Activated CD8-positive, alpha-beta memory T cell treated with anti-CD3 and anti-CD28 coated beads for 48 hours (primary cell): ENCODE results near the gene MARVELD1.
"Not testable (repeated sequence)": the region's sequence is repeated elsewhere in the genome, so short reads cannot be mapped to it uniquely, and the experiment has no call there.

Experiments
- DNase-seq, 3 experiments: peaks; one replicate each; pipeline ENCODE4 v3.0.0-alpha.2; 2020; ENCODE audit warnings: low read depth in 2 of 3, low spot score in 2 of 3

Gene MARVELD1

DNA sequence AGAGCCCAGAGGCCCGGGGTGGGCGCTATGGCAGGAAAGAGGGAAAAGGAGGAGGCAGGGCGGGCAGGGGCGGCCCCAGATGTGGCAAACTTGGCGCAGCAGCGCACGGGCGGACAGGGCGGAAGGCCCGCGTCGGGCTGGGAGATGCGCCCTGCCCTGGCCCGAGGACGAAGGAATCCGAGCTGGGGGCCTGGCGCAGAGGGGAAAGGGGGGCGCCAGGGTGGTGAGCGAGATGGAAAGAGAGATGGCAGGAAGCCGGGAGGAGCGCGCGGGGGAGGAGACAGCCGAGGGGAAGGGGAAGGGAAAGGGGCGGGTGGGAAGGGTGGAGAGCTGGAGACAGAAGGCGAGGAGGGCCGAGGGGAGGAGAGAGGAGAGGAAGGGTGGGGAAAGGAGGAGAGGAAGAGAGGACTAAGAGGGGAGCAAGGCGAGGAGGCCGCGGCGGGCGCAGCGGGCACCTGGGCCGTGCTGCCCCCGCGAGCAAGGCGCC, at the start of gene MARVELD1:
TSS of gene MARVELD1 (plus strand) at position 392 of the 487 bp plus-strand sequence. CDS start 147 bp downstream, outside the sequence.
- DNase-seq, result no peak

DNA sequence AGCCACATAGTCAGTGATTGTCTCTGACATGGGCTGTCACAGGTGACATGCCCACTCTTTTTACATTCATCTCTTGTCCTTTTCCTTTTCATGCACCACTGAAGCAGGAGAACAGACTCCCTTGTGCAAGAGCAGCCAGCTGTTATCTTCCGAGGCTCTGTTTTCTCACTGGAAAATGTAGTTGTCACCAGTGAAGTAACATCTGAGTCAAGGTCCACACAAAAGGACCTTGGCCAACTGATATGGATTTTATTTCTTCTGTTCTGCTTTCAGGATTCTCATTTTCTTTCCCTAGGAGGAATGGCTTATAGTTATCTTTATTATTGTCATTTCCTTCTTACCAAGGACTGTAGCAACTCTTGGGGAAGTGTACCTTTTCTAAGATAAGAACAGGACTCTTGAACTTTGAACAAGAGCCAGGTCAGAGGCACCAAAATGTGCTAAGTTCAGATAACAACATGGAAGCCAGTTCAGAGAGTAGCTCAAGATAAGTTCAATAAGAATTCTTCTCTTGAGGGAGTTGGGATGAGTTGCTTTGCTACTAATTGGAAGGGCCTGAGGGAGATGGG, 49.2 kb upstream of the MARVELD1 start:
- no peak for DNase-seq

DNA sequence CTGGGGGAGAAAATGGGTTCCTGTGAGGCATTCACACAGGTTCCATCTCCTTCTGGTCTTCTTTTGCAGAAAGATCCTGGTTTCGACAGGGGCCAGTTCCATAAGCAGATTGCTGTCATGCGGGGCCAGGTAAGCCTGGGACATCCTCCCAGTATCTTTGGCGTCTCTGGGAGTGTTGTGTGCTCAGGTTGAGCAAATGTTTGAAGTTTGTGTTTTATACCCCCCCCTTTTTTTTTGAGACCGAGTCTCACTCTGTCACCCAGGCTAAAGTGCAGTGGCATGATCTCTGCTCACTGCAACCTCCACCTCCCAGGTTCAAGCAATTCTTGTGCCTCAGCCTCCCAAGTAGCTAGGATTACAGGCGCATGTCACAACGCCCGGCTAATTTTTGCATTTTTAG, 46.5 kb upstream of the MARVELD1 start:
- no peak for DNase-seq

DNA sequence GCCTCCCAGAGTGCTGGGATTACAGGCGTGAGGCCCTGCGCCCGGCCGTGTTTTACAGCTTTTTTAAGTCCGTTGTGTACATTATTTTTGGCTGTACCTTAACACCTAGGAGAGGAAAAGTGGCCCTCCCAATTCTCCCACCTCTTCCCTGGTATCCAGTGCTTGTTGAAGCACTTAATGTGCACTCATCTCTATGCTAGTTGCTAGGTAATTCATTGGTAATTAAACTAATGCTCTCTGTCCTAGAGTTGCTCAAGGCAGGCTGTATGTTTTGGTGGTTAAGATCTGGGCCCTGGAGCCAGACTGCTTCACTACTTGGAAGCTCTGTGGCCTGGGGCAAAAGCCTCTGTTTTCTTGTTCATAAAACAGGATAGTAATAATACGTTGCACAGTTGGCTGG, 46.1 kb upstream of the MARVELD1 start:
- DNase-seq, result no peak

DNA sequence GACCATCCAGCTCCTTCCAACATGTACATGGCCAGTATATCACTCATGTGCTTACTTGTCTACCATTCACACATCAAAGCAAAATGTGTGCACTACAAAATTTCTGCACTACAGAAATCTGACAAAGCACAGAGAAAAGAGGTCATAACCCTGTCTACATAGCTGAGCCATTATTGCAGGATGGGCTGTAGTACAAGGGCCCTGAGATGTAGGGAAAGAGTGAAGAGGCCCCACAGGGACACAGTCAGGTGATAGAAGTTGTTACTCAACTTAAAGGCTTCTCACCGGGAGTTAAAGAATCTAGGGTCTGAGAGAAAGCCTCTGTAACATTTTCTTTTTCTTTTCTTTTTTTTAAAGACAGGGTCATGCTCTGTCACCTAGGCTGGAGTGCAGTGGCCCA, 44.0 kb upstream of the MARVELD1 start:
- DNase-seq, result no peak

DNA sequence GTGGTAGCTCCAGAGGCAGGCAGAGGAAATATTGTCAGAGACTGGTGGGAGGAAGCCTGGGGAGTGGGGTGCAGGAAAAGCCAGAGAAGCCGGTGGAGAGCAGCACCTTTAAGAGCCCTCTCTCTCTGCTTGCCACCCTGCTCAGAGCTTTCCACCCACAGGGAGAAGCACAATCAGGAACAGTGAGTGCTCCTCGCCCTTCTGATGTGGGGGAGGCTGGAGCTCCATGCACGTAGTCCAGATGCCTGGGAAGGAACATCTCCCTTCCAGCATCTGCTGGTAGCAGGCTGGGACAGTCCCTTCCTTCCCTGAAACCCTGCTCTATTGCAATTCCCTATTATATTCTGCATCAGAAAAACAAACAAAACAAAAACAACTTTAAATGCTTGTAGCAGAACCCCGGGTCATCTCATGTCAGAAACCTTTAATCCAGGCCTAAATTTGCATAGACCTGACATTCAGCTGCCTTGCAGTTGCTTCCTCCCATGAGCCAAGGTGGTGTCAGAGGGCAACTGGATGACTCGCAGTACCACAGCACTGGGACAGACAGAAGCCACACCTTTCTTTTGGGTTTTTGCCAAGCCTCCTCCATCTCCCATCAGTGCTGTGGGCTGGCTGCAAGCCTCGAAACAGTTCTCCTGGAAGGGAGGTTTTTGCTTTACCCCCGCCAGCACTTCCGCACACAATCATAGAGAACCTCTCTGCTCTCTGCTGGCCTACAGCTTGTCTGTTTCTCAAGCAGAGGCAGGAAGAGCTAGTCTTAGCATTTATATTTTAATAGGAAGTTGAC, 39.6 kb upstream of the MARVELD1 start:
- DNase-seq, result no peak

DNA sequence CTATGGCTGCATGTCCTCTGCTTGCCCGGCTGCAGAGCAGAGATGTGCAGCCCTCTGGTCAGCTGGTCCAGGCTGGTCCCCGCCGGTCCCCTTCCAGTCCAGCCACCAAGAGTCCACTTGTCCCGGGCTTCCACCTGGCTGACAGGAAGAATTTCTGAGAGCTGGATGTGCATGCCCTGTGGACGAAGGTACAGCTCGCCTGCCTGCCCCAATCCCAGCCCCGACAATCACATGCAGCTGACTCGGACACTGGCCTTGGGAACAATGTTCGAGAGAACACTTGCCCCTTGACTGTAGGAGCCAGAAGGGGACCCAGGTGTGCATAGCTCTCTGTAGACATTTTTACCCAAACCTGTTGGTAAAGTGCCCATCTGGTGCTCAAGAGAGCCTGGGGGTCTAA, 38.3 kb upstream of the MARVELD1 start:
- DNase-seq, result no peak

DNA sequence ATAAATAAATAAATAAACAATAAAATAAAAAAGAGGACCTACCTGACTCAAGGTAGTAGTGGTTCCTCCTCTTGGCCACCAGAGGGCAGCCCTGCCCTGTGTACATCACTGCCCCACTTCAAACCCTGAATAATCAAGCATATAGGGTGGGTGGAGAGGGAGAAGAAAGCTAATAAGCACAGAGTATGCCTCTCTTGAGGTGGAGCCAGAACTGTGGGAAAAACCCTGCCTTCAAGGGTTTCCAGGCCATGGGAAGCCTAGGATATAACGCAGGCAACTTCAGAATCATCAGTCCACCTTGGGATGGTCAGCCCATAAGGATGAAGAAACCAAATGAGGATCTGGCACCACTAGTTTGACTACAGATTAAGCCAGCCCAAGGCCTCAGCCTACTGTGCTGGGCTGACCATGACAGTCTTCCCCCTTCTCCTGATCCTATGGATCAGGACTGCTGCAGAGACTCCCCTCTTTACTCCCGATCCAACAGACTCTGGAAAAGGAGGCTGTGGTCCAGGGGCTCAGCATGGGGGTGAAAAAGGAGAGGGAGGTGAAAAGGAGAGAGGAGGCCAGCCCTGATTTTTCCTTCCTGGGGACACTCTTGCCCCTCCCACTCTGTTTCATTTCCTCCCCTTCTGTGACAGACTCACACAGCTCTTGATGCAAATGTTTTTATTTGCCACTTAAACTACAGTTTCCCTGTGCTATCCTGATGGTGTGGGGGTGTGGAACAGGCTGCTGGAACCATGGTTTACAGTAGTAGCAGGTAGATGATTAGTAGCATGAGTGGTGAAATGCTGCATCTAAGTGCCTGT, 36.6 kb upstream of the MARVELD1 start:
- no peak for DNase-seq

DNA sequence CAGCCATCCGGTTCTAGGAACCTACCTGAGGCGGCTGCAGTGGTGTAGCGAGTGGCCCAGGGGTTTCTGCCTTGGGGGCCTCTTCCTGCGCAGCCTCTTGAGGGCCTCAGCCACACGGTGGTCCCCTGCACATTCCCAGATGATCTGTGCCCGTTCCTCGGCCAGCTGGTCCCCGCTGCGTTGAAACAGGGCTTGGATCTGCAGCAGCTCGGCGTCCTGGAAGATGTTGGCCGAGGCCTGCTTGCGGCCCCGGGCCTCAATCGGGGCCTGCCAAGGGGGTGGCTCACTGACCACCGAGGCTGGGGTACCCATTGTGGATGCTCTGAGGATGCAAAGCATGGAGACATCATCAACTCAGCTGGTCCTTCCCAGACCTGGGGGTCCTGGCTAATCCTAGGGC, 33.9 kb upstream of the MARVELD1 start:
- no peak for DNase-seq

DNA sequence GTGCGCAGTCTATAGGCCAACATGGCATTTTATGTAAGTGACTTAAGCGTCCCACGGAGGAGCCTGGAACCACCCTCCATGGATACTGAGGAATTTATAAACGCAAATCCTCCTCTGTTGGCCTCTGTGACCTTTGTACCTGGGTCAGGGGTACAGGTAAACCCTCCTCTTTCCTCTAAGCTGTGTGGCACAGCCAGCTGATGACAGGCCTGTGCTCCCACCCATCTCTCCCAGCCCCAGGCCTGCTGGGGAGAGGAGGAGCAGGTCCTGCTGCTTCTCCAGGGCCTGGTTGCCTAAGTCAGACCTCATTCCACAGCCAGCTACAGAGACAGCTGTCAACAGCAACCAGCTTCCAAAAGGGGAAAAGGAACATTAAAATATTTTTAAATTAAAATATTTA, 31.5 kb upstream of the MARVELD1 start:
- DNase-seq, result no peak

DNA sequence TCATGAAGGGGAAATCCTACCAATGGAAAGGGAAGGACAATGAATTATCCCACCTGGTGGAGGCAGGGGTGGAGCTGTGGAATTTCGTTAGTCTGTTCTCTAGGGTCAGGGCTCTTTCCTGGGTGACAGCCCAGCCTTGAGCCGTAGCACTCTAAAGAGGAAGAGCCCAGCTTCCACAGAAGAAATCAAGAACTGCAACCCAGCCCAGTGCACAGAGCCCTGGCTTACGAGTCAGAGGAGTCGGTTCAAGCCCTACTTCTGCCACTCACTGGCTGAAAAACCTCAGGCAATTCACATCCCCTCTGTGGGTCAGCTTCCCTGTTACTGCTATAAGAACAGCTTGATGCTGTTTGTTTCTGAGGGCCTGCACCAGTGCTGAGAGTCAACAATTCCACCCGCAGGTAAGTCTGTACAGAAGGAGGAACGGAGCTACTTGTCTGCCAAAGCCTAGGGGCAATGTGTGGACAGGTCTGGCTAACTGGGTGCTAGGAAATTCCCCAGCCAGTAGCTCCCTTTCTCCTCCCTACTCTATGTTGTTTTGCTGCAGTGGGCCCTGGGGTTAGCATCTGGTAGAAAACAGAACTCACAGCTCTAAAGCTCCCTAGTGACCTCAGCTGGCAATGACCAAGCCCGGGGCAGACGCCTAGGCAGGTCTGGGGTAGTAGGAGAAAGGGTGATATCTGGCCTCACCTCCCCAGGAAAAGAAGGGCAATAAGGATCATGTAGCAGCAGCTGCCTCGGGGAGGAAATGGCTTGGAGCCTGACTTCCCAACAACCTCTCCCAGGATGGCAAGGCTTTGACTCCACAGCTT, 29.8 kb upstream of the MARVELD1 start:
- DNase-seq, result no peak

DNA sequence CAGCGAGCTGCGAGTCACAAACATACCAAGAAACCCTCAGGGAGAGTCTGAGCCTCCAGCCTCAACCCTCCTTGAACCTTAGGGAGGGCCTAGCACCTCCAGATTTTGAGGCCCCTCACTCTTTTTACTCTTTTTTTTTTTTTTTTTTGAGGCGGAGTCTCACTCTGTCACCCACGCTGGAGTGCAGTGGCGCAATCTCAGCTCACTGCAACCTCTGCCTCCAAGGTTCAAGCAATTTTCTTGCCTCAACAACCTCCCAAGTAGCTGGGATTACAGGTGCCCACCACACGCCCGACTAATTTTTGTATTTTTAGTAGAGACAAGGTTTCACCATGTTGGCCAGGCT, 29.2 kb upstream of the MARVELD1 start:
- DNase-seq, result not testable (repeated sequence)

DNA sequence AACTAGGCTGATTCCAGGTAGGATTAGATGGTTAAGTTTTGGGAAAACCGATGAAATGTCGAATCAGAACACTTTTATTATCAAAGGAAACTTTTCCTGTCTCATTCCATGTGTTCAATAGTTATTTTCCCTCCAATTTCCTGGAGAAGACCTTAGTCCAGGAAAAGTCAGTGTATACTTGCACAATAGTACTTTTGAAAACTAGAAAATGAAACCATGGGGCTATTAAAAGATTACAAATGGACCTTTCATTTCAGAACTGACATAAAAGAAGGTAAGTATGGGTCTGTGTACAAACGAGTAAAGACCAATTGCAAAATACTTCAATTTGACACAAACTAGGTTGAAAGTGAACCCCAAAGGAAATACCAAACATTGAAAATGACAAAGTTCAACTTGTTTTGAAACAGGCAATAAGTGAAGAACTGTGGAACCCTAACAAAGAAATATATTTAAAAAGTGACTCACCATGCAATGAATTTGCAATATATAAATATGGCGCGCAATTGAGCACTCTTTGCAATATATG, 28.6 kb upstream of the MARVELD1 start:
- DNase-seq, result no peak

DNA sequence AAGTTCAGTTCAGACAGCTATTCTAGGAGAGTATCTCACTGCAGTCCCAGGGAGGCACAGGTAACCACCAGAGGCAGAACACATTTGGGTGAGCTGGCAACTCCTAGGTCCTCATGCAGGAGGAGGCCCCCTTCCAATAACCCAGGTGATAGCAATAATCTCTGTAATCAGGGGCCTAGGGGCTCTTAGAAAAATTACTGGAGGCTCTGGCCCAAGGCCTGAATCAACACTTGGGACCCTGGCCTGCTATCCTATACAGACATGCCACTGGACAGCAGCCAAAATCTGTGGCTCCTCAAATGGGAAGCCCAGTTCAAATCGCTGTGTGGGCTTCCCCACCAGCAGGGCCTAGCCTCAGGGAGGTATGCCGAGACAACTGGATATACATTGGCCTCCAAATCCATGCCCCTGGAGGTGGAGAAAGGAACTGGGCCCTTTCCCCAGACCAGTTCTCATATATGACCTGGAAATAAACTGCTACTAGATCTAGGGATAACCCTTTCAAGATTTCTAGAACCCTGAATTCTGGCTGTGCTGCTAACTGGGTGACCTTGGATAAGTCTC, 28.1 kb upstream of the MARVELD1 start:
- DNase-seq, result no peak

DNA sequence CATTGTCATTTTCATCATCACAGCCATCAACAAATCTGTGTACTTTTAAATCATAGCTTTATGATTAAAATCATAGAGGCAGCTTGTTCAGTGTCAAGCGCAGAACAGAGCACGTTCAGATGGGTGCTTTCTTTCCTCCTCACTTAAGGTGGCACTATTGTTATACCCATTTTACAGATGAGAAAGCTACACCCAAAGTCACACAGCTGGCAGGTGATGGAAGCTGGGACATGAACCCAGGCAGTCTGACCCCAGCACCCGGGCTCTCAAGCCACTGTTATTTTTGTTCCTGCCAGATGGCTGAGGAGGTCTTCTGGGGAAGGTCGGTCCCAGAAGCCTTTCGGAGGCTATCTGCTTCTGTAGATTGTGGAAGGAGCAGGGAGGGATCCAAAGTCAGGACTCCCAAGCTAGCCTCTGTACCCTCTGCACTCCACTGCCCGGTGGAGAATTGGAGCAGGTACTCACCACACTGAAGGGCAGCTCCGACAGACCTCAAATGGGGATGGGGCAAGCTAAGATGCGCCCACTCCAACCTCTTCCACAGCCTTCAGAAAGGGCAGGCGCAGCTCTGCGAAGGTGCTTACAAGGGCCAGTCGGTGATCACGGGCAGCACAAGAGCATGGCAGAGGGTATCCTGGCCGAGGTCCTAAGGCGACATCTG, 27.1 kb upstream of the MARVELD1 start:
- no peak for DNase-seq

DNA sequence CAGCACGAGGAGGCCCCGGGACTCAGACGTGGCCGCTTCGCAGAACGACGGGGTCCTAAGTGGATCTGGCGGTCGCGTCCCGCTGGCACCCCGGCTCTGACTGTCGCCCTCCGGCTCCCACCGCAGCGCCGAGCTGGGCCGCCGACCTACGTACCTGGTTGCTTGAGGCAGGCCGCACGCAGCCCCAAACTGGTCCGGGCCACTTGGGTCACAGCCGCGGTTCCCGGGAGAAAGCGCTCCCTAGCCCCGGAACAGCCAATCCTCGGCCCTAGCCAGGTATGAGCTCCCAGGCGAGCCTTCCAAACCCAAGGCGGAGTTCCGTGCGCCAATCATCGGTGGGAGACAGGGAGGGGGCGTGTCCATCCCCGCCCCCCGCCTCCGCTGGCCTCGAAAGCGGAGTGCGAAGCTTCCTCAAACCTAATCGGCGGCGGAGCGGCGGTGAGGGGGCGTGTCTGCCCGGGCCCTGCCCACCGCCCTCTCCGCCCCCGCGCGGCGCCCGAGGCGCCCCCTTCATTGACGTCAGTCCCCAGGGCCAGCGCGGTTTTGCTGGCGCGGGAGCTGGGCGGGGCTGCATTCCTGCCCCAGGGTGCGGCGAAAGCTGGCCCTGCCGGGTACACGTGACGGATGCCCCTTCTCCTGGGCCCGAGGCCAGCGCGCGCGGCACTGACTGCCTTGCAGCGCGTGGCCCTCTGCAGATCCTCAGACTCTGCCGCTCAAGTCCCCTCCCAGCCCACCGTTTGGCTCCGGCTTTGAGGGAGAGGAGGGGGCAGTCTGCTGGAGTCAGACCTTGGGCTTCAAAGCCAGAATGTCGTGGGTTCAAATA, 26.4 kb upstream of the MARVELD1 start, which contains the start of gene AVPI1:
TSS of gene AVPI1 (minus strand) at position 280 of the 823 bp plus-strand sequence. CDS start 7,336 bp downstream, outside the sequence.
- peak; percentile 83 to 91 (median 85) for DNase-seq

DNA sequence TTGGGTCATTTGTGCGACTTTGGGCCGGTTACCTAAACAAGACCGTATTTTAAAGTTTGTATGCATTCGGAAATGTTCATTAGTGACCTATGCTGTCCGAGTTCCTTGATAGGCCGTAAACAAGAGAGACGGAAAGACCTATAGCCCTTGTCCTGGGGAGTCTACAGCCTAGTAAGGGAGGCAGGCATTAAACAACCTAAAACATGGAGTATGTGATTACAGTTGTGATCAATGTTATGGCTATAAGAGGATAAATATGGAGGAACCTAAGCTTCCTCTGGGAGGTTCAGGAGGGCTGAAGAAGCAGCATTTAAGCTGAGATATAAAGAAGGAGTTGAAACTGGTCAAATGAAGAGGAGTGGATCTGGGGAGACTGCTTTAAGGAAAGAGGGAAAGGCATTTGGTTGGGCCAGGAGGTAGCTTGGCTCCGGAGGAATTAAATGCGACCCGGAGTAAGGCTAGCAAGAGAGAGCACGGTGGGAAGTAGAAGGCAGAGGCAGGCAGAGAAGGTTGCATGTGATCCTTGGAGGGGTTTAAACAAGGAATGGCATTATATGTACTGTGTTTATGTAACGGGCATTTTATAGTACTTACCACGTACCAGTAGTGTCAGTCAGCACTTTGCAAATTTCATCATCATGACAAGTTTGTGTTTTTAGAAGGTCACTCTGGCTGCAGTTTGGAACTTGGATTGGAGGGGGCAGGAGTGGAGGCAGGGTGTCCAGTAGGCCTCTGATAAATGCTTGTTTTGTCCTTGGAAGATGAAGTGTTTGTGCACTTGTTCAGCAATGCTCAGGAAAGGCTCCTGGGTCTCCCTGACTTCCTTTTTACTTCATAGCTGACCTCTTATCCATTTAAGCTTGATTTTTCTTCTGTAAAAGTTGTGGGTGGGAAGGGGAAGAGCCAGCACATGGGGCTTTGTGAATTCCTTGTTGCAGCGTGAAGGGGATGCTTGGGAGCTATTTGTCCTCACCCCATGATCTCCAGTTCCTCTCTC, 25.4 kb upstream of the MARVELD1 start:
- DNase-seq, result no peak

DNA sequence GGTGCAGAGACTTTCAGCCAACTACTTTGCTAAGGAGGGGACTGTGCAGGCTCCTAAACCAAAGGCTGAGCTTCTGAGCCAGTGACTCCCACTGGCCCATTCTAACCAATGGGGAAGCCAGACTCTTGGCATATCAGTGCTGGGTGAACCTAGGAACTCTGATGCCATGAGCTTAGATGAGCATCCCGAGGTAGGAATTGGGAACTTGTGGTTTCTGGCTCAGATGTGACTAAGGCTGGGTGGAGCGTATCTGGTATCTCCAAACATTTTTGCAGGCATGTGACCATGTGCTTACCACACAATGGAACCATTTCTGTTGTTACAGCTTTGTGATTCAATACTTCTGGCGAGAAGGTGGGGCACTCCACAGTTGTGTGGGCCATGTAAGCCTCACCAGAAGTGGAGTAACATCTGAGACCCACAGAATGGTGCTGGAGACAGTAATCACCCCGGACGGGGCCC, 23.9 kb upstream of the MARVELD1 start:
- no peak for DNase-seq
